ENCODE measurements around the gene CTDNEP1.

CTDNEP1 gene

DNA sequence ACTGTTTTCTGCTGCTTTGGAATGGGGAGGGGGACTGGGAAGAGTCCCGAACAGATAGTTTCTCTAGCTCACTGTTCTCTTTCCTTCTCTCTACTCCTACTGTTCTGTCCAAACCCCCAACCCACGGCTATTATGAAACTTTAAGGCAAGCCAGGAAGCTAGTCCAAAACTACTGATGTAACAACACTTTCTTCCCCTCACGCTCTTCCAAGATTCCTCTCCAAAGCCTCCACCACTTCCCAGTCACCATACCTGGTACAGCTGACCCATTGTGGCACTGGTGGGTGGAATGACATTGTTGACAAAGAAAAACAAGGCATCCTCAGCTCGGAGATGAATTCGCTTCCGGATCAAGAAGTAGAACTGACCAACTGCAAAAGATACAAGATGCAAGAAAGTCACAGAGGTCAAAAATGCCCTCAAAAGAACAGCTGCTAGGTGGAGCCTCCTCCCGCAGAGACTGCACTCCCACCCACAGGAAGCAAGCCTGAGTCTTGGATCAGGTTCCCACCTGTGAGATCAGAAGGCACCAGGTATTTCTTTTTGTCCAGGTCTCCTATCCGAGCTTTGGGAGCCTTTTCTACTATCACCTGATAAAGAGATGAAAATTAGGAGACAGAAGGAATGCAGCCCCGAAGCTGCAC, 10.3 kb downstream of the CTDNEP1 start:
- ATAC-seq (ENCODE audit: insufficient read depth, low read depth) (no peak), DNase-seq (no peak)
- Histone ChIP-seq H4K20me1 (ENCODE audit: insufficient read depth, low read length) (peaks cover 20% of the 10 kb centered on the region), H3K4me3 (ENCODE audit: low read depth in 1 of 2, low read length in 2 of 2) (peak overlapping the region; percentile 68 to 87), H3K27me3 (ENCODE audit: insufficient read depth, low read length, poor library complexity) (no peaks in the 10 kb centered on the region), H3K4me2 (ENCODE audit: insufficient read depth, low read length) (peak overlapping the region; percentile 72), H3K36me3 (ENCODE audit: insufficient read depth, low read length) (peaks cover 49% of the 10 kb centered on the region), H3K27ac (ENCODE audit: low read length) (peak overlapping the region; percentile 94), H3K9me3 (ENCODE audit: insufficient read depth, low read length, severe bottlenecking) (no peaks in the 10 kb centered on the region), H3K4me1 (ENCODE audit: insufficient read depth, low read length) (peaks cover 49% of the 10 kb centered on the region), H2AFZ (ENCODE audit: low read depth, low read length) (peak overlapping the region; percentile 75), H3K79me2 (ENCODE audit: insufficient read depth, low read length) (peaks cover 60% of the 10 kb centered on the region), H3K9ac (ENCODE audit: low read depth, low read length) (peak overlapping the region; percentile 66)
- TF ChIP-seq CTCF (IDR thresholded peaks at IDR 0.05; ENCODE audit: borderline replicate concordance, extremely low read depth, low read length, poor library complexity, severe bottlenecking) (no peak), EZH2 (IDR thresholded peaks at IDR 0.05; ENCODE audit: borderline replicate concordance, low read depth, low read length, severe bottlenecking) (no peak)

DNA sequence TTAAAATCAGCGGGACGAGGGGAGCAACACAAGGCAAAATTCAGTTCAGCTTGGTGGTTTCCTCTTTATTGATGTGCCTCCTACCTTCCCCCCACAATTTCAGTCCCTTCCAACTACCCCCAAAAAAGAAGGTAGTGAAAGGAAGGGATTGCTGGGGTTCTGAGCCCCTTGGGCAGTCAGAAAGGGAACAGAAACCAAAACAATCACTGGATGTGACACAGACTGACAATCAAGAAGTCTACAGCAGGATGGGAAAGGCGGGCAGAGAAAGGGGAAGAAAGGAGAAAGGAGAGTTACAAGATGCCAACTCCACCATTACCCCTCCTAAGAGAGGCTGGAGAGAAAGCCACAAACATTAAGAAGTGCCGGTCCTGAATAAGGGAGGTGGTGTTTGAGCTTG, 11.2 kb downstream of the CTDNEP1 start:
- DNase-seq (no peak), ATAC-seq (ENCODE audit: insufficient read depth, low read depth) (no peak)
- Histone ChIP-seq H3K9me3 (ENCODE audit: insufficient read depth, low read length, severe bottlenecking) (no peaks in the 10 kb centered on the region), H3K4me2 (ENCODE audit: insufficient read depth, low read length) (peak overlapping the region; percentile 72), H3K79me2 (ENCODE audit: insufficient read depth, low read length) (peaks cover 62% of the 10 kb centered on the region), H3K4me1 (ENCODE audit: insufficient read depth, low read length) (peaks cover 57% of the 10 kb centered on the region), H2AFZ (ENCODE audit: low read depth, low read length) (no peak overlapping the region), H3K27ac (ENCODE audit: low read length) (peak overlapping the region; percentile 66; the same call in 1 of the 2 replicates), H3K9ac (ENCODE audit: low read depth, low read length) (peak overlapping the region; percentile 66; the same call in 1 of the 2 replicates), H3K36me3 (ENCODE audit: insufficient read depth, low read length) (peaks cover 52% of the 10 kb centered on the region), H3K27me3 (ENCODE audit: insufficient read depth, low read length, poor library complexity) (no peaks in the 10 kb centered on the region), H3K4me3 (ENCODE audit: low read depth in 1 of 2, low read length in 2 of 2) (peak overlapping the region in 1 of 2 experiments; percentile 87; a peak in 2 of 4 replicates), H4K20me1 (ENCODE audit: insufficient read depth, low read length) (peaks cover 23% of the 10 kb centered on the region)
- TF ChIP-seq CTCF (IDR thresholded peaks at IDR 0.05; ENCODE audit: borderline replicate concordance, extremely low read depth, low read length, poor library complexity, severe bottlenecking) (no peak), EZH2 (IDR thresholded peaks at IDR 0.05; ENCODE audit: borderline replicate concordance, low read depth, low read length, severe bottlenecking) (no peak)

DNA sequence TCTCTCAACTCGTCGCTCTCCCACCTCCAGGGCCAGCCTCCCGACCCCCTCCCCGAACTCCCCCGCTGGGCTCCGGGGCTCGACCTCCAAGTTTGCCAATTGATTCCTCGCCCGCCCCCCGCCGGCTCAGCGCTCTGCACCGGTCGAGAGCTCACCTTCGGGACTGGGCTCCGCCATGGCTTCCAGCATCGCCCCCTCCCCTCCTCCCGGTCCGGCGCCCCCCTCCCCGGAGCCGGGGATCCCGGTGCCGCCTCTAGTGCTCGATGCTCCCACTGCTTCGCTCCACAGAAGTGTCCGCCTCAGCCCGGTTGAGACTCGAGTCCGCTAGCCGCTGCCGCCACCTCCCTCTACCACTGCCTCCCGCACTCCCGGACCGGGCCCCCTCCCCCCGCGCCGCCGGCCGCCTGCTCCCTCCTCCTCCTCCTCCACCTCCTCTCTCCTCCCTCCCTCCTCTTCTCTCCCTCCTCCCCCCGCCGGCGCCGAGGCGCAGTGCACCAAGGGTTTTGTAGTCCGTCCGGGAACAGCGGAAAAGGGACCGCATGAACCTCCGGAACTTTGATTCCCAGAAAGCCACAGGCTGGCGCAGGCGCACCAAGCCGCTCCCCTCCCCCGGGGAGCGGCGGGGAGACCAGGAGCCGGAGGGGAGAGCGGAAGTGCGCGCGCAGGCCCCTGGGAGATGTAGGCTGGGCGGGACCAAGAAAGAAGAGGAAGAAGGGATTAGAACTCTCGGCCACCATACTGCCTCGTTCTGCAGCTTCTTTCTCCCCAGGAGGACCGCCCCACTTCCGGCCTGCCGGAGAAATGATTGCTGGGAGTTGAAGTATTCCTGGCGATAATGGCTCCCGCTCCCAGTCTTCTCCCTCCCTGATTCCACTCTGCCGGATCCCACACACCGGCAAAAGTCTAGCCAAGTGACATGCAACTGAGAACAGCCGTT, 12.2 kb downstream of the CTDNEP1 start, which contains the start of gene PHF23:
Gene PHF23 (minus strand): TSS at position 367 of the 937 bp plus-strand sequence. CDS start 178 bp downstream, at position 189.
- H3K4me2 ChIP-seq (ENCODE audit: insufficient read depth, low read length), result peak within 1 kb of the TSS; percentile 99
- peak within 1 kb of the TSS; percentile 92 for H3K27ac ChIP-seq (ENCODE audit: low read length)
- peaks cover 25% of the 10 kb centered on the region for H4K20me1 ChIP-seq (ENCODE audit: insufficient read depth, low read length)
- H3K4me1 ChIP-seq (ENCODE audit: insufficient read depth, low read length), result peaks cover 67% of the 10 kb centered on the region
- H3K27me3 ChIP-seq (ENCODE audit: insufficient read depth, low read length, poor library complexity), result no peaks in the 10 kb centered on the region
- peaks cover 53% of the 10 kb centered on the region for H3K36me3 ChIP-seq (ENCODE audit: insufficient read depth, low read length)
- H3K9me3 ChIP-seq (ENCODE audit: insufficient read depth, low read length, severe bottlenecking), result no peaks in the 10 kb centered on the region
- peak within 1 kb of the TSS; percentile 56 for H2AFZ ChIP-seq (ENCODE audit: low read depth, low read length)
- ATAC-seq (ENCODE audit: insufficient read depth, low read depth) (peak; percentile 73), DNase-seq (peak; percentile 100)
- peaks cover 71% of the 10 kb centered on the region for H3K79me2 ChIP-seq (ENCODE audit: insufficient read depth, low read length)
- peak within 1 kb of the TSS; percentile 88 for H3K9ac ChIP-seq (ENCODE audit: low read depth, low read length)
- TF ChIP-seq EZH2 (IDR thresholded peaks at IDR 0.05; ENCODE audit: borderline replicate concordance, low read depth, low read length, severe bottlenecking), result no peak
- TF ChIP-seq CTCF (IDR thresholded peaks at IDR 0.05; ENCODE audit: borderline replicate concordance, extremely low read depth, low read length, poor library complexity, severe bottlenecking), result no peak
- H3K4me3 ChIP-seq (ENCODE audit: low read depth in 1 of 2, low read length in 2 of 2), result peak within 1 kb of the TSS; percentile 73 to 87

All from DND-41 (cell line).